Measurements from ENCODE around the gene ADCY10. TPM values are rescaled to one million over a fixed set of nuclear protein-coding genes. Genes with fewer than 3 reads are reported as not detected.
A peak's percentile ranks its signal among the peaks of the same experiment; 100 is the strongest.
"Not testable (repeated sequence)": the region's sequence is repeated elsewhere in the genome, so short reads cannot be mapped to it uniquely, and the experiment has no call there.

ADCY10 gene
- total RNA-seq, 1 experiment from 2014 or later = not detected

DNA sequence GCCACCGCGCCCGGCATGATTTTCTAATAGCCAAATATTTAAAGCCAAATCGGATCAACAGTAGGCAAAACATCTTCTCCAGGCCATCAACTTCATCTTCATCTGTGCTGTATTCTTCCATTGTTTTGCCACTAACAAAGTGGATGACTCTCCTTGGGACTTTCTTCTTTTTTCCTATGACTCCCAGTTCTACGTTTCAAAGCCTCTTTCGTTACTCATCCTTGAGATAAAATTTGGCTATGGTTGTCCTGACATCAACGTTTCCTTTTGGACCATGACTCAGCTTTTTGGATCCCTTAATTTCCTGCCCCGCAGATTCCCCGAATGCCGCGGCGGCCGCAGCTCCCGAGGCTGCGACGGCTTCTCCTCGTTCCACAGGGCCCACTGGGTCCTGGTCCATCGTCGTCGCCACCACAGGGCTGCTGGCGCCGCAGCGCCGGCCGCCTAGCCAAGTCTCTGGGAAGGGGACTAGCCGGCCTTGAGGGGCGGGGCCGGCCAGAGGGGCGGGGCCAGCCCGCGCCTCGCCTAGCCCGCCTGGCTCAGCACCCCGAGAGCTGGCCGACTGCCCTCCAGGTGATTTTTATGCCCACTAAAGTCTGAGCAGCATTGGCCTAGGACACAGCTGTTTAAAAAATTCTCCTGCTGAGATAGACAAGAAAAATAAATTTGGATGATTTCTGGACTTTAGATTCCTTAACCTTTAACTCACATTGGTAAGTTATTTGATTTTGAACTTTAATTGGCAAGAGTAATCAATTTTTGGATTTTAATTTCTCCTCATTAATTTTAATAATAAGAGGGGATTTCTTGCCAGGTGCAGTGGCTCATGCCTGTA lies 93.9 kb downstream of the ADCY10 start:
- DNase-seq (ENCODE audit: low spot score) = peak; percentile 96

DNA sequence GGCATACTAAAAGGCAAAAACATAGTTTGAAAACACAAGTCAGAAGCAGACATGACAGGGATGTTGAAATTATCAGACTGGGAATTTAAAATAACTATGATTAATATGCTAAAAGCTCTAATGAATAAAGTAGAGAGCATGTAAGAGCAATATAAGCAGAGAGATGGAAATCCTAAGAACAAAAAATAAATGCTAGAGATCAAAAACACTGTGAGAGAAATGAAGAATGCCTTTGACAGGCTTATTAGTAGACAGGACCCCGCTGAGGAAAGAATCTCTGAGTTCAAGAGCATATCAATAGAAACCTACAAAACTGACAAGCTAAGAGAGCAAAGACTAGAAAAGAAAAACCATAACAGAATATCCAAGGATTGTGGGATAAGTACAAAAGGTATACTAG lies 98.3 kb downstream of the ADCY10 start:
- DNase-seq (ENCODE audit: low spot score) = no peak

DNA sequence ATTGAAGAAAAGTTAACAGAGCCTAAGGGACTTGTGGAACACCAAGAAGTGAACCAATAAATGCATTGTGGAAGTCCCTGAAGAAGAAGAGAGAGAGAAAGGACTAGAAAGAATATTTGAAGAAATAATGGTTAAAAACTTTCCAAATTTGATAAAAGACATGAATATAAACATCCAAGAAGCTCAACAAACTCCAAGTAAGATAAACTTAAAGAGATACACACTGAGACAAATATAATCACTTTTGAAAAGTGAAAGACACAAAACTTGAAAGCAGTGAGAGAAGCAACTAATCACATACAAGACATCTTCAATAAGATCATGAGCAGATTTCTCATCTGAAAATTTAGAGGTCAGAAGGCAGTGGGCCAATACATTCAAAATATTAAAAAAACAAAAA lies 101.0 kb downstream of the ADCY10 start:
- DNase-seq (ENCODE audit: low spot score) = no peak

DNA sequence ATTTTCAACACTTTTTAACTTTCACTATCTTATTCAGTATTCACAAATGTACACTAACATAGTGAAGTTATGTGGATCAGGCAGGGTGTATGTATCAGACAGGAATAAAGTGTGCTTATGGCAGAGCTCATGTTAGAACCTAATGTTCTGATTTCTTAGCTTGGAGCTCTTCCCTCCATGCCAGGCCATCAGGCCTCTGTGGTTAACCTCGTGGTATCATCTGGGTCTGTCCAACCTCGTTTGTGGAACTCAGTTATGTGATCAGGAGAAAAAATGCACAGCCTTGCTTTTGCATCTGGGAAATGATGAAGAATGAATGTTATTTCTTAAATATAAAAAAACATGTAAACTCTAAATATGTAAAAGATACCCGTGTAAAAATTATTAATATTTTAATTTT lies 105.2 kb downstream of the ADCY10 start:
- no peak for DNase-seq (ENCODE audit: low spot score)

DNA sequence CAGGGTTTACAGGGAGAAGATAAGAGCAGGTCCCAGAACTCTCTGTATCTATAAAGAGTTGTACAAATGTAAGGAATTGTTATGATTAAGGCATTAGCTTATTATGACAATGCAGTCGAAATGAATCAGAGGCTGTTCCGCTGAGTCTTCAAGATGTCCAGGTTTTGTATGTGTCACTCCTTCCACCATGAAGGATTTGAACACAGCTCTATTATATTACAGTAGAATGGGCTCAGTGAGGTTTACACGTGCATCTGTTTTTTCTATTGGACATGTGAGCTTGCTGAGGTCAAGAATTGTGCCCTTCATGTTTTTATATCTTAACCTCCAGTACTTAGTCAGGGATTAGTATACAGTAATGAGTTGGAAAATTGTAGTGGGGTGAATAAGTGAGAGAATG lies 105.8 kb downstream of the ADCY10 start:
- DNase-seq (ENCODE audit: low spot score) = no peak

DNA sequence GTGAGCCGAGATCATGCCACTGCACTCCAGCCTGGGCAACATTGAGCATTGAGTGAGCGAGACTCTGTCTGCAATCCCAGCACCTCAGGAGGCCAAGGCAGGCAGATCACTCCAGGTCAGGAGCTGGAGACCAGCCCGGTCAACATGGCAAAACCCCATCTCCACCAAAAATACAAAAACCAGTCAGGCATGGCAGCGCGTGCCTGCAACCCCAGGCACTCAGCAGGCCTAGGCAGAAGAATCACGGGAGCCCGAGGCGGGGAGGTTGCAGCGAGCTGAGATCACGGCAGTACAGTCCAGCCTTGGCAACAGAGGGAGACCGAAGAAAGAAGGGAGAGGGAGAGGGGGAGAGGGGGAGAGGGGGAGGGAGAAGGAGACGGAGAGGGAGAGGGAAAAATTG lies 107.3 kb downstream of the ADCY10 start:
- not testable (repeated sequence) for DNase-seq (ENCODE audit: low spot score)

DNA sequence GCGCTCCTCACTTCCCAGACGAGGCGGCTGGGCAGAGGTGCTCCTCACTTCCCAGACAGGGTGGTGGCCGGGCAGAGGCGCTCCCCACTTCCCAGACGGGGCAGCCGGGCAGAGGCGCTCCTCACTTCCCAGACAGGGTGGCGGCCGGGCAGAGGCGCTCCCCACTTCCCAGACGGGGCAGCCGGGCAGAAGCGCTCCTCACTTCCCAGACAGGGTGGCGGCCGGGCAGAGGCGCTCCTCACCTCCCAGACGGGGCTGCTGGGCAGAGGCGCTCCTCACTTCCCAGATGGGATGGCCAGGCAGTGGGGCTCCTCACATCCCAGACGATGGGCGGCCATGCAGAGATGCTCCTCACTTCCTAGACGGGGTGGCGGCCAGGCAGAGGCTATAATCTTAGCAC lies 107.7 kb downstream of the ADCY10 start:
- DNase-seq (ENCODE audit: low spot score) = not testable (repeated sequence)

DNA sequence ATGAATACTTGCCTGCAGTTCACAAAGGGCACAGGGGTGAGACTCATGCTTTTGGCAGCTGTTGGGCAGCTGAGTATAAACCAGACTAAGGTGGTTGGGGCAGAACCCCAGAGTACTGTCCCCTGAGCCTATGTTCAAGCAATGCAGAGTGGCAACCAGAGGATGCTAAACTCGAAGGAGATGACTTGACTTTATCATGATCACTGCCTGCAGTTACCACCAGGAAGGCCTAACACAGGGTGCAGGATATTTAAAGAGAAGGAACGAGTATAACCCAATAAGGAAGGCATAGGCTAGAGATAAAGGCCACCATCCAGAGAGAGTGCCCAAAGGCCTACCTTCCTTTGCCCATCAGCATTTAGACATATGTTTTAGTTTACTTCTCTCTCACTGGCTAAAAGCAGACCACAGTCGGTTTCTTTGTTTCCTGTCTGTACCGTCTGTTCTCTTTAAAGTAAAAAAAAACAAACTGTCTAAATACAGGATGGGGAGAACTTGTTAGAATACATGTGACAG lies 108.8 kb downstream of the ADCY10 start:
- DNase-seq (ENCODE audit: low spot score) = no peak

DNA sequence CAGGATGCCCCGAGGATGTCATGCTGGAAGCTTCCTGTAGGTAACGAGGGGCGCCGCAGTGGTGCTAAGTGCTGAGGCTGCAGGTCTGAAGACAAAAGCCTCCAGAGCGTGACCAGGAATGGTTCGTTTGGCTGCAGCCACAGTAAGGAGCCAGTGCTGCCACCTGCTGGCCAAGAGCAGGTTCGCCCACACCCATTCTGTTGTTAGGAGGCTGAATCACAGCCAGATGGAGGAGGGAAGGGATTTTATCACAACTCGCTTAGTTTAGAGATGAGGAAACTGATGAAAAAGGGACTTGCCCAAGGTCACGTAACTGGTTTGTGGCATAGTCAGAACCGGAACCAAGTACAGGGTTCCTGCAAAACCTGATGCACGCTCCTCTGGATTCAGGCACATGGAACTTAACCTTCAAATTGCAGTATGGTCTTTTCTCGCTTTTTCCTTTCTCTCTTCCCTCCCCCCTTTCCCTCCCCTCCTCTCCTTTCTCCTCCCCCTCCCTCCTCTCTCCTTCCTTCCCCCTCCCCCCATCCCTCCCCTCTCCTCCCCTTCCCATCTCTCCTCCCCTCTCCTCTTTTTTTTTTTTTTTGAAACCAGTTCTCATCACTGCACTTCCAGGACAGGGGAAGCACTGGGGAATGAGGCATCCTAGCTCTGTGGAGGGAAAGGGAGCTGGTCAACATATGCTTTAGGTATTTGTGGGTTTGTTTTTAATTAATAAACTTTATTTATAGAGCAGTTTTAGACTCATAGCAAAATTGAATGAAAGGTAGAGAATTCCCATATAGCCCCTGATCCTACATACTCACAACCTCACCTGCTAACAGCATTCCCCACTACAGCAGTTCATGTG lies 110.4 kb downstream of the ADCY10 start:
- DNase-seq (ENCODE audit: low spot score) = peak; percentile 96

DNA sequence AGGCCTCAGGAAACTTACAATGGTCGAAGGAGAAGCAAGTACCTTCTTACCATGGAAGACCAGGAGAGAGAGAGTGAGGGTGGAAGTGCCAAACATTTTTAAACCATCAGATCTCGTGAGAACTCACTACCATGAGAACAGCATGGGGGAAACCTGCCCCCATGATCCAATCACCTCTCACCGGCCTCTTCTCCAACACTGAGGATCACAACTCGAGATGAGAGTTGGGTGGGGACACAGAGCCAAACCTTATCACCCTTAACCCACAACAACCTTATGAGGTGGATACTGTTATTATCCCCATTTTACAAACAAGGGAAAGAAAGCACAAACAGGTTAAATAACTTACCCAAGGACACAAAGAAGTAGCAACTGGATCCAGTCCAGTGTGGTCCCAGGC lies 111.7 kb downstream of the ADCY10 start:
- DNase-seq (ENCODE audit: low spot score) = no peak

DNA sequence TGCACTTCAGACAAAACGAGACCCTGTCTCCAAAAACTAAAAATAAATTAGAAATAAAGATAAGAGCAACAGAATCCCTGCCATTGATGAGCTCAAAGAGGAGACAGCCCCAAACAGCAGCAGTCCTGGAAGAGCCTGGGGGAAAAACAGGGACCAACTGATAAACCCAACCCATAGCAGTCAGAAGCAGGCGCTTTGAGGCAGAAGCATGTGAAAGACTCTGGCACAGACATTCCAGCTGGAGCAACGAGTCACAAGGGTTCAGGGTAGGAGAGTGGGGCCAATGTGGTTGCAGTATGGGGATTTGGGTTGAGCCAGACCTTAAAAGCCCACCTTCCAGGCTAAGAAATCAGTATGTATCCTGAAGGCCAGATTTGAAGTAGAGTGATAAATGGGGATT lies 113.7 kb downstream of the ADCY10 start:
- DNase-seq (ENCODE audit: low spot score) = no peak

DNA sequence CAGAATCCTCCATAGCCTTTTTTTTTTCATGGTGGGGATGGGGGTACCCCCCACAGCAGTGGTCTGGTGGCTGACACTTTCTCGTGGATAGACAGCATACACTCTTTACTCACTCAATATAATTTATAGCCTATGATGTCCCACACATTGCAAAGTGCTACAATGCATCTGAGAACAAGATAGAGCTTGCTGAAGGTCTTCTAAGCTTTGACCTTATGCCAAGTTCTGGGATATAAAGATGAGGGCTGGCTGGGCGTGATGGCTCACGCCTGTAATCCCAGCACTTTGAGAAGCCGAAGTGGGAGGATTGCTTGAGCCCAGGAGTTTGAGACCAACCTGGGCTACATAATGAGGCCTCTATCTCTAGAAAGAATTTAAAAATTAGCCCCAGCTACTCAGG lies 114.2 kb downstream of the ADCY10 start:
- no peak for DNase-seq (ENCODE audit: low spot score)

DNA sequence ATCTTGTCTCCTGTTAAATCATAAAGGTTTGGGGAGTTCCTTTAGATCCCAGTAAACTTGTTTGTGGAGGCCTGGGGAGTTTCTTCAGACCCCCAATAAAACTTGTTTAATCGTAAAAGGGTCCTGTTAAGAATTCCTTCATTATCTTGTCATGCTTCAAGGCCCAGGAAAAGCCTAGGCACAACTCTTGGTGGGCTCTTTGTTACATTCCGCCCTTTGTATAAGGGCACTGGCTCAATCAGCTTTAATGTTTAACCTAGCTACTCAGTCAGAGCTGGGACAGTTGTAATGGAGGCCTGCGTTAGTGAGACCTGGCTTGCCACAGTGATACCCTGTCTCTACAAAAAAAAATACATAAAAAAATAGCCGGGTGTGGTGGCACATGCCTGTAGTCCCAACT lies 115.0 kb downstream of the ADCY10 start:
- DNase-seq (ENCODE audit: low spot score) = no peak

DNA sequence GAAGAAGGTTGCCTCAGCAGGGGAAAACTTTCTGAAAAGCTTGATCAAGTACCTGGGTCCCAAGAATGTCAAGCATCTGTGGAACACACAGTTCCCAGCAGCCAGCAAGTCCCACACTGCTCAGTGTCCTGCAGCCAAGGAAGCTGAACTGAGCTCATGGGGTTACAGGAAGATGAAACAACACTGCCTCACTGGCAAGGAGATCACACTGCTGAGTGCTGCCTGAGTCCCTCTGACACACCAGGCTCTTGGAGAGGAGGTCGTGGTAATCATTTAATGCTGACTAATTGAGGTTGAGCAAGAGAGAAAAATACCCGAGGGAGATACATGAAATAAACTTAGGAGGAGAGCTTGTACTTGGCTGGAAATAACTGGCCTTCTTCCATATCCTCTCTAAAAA lies 116.9 kb downstream of the ADCY10 start:
- DNase-seq (ENCODE audit: low spot score) = peak; percentile 90

DNA sequence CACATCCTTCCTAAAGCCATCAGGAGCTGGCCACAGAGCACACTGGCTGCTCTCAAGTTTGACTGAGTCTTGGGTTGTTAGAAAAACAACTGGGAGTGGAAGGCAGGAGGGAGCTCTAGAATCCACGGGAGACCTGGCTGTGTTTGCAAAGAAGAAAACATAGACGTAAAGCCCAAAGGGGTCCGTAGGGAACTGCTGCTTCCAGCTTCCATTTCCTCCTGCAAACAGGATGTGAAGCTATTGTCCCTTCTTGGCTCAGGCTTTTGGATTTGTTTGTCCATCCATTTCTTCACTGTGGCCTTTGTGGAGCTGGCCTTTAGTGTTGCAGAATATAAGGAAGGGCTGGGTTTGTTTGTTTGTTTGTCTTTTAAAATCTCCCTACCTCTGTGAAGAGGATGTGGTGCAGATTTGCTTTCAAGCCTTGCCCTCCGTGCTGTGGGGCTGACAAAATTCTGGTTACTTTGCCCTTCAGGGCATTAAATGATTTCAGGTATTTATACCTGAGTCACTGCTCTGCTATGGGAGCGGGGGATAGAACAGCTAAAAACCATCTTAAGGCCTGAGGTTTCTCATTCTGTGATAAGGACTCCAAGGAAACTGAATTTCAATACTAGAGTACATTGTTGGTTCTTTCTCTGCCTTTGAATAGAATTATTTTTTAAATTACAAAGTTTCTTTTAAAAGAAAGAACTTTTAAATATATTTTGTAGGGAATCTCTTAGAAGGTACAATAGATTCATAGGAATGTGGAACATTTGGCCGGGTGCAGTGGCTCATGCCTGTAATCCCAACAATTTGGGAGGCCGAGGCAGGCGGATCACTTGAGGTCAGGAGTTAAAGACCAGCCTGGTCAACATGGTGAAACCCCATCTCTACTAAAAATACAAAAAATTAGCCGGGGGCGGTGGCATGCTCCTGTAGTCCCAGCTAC lies 117.9 kb downstream of the ADCY10 start:
- DNase-seq (ENCODE audit: low spot score) = no peak

DNA sequence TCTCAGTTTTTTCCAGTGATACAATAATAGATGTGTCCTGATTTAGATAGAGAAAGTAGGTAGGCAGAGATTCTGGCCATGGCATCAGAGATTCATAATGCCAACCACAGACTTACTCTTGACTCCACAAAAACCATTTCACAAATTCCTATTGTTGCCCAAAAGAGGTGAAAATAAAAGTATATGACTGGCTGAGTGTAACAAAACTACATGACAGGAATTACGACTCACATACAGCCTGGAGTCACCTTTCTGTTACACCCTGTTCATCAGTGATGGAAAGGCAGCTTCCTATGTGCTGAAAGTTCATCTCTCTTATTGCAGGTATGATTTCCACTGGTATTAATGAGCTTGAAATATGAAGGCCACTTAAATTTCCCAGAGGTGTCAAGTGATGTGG lies 119.9 kb downstream of the ADCY10 start:
- no peak for DNase-seq (ENCODE audit: low spot score)

DNA sequence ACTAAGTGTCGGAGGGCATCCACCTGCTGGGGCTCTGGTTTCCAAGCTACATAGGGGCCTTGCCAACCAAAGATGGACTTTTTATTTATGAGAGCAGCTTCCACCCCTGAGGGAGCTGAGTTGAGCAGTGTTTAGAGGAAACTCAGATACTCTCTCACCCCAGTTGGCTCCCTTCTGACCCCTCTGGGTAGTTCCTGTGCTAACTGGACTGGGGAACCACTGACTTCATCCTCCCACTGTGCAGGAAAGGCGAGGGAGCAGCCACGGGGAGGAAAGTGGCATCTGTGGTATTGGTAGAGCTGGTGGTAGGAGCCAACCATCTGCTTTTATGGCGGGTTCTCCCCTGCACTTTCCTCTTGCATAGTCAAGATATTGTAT lies 121.8 kb downstream of the ADCY10 start:
- DNase-seq (ENCODE audit: low spot score) = no peak

DNA sequence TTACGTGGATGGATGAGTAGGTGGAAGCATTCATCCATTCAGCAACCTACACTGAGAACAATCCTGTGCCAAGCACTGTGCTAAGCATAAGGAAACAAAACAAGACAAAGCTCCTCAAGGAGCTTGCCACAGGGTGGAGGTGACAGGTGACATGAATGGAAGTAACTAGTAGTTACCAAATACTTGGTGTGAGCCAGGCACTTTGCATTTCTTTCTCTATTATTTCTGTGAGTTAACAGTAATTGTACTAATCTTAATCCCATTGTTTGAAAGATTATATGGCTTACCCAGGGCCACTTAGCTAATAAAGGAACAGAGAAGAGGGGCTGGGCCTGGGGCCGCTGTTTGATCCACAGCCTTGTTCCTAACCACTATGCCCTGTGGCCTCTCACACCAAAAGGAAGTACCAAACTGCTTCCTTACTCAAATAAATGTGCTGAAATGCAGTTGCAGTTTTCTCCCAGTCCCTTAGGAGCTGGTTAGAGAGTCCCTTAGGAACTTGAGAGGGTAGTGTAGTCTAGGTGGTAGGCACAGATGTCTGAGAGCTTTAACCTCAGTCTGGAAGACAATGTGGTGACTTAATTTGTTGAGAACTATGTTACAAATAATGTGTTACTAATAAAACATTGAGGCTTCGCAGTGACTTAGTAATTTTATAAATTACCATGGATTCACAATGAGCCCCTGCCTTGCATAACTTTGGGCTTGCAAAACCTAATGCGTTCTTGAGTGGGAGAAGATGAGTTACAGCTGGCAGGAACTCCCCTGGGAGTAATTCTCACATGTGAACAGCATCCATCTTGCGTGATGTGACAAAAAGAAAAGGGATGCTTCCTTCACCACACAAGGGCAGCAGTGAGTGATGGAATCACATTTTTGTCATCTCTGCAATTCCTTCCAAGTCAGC lies 122.4 kb downstream of the ADCY10 start:
- peak; percentile 16 for DNase-seq (ENCODE audit: low spot score)

DNA sequence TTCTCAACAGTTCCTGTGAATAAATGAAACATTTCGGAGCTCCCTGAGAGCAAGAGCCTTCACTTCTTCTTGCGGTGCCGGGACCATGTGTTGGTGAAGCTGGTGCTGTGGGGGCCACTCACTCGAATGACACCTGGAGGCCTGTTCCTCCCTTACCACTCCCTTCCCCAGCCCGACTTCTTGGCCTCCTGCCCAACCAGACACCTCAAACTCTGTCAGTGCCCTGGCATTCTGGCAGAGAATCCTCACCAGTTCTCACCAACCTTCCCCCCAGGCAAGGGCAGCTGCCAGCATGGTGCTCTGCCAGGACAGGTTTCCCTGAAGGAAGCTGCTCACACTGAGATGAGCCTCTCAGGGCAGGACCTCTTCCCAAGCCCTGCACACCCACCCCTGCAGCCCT lies 123.8 kb downstream of the ADCY10 start:
- no peak for DNase-seq (ENCODE audit: low spot score)

DNA sequence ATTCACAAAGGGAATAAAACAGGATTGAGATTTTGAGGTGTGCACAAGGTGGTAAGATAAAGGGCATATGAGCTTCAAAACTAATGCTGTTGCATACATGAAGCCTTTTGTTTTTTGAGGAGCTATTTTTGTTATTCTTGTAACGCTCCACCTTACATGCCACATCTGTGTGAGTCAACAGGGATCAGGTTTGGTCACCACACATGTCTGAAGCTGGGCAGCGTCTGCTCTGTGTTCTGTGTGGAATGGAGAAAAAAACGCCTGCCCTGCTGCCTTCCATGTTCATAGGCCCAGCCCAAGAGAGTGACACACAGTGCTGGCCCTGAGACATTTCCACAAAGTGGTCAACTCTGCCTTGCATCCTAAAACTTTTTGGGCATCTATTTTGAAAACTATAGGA lies 124.4 kb downstream of the ADCY10 start:
- no peak for DNase-seq (ENCODE audit: low spot score)

DNA sequence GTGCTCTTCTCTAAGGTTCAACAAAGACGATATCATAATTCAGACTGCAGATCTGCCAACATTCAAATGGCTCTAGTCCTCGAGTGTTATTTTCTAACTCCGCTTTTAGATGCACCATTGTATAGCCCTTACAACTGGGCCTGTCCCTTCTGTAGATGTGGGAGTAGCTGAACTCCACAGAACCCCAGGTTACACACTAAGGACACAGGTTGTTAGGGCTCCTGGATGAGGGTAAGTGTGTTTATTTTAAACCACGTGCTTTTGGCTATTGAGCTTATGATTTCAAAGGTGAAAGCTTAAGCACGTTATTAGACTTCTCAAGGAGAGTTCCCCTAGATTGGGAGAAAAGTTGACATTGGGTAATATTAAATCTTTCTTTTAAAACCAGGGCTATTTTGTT lies 127.4 kb downstream of the ADCY10 start:
- no peak for DNase-seq (ENCODE audit: low spot score)

Data from A172 (cell line).